Suprapubic skin (tissue), 4 donors: ENCODE data around the gene HOXB2. TPM values are rescaled to one million over a fixed set of nuclear protein-coding genes. Genes with fewer than 3 reads are reported as not detected.

ENCODE experiments used
- DNase-seq, 2 donors: peaks; one replicate each; pipeline ENCODE4 v3.0.0-alpha.2; 2019; ENCODE audit warnings: low spot score in 2 of 2
- H3K27ac ChIP-seq: fragments of 200-600 bp; sonication (generic); one replicate; pipeline ENCODE4 v1.5.1; 2019
- H3K27me3 ChIP-seq: fragments of 200-600 bp; sonication (generic); one replicate; pipeline ENCODE4 v1.5.1; 2019
- H3K36me3 ChIP-seq: fragments of 200-600 bp; sonication (generic); one replicate; pipeline ENCODE4 v1.5.1; 2019
- H3K4me1 ChIP-seq: fragments of 200-600 bp; sonication (generic); one replicate; pipeline ENCODE4 v1.5.1; 2019
- H3K4me3 ChIP-seq: fragments of 200-600 bp; sonication (generic); one replicate; pipeline ENCODE4 v1.5.1; 2019; ENCODE audit warnings: mild to moderate bottlenecking
- H3K9me3 ChIP-seq: fragments of 200-600 bp; sonication (generic); one replicate; pipeline ENCODE4 v1.5.1; 2019
- CTCF ChIP-seq, 2 donors: fragments of 200-600 bp in 1 of 2; fragments of 450-650 bp in 1 of 2; sonication (generic) in 1 of 2; IDR thresholded peaks; one replicate each; pipeline ENCODE4 v1.5.1; 2016 to 2019; ENCODE audit warnings: antibody characterized with exemption in 2 of 2, mild to moderate bottlenecking in 1 of 2, moderate library complexity in 1 of 2
- EP300 ChIP-seq: sonication (generic); formaldehyde crosslinking; IDR thresholded peaks from one replicate; pipeline ENCODE4 v1.6.1; 2017; ENCODE audit warnings: antibody characterized with exemption
- POLR2A ChIP-seq, 2 donors: fragments of 450-650 bp; IDR thresholded peaks; one replicate each; pipeline ENCODE4 v1.6.1; 2017; ENCODE audit warnings: antibody characterized with exemption in 2 of 2, mild to moderate bottlenecking in 2 of 2, moderate library complexity in 2 of 2
- POLR2AphosphoS5 ChIP-seq, 3 donors: sonication (generic); formaldehyde crosslinking; IDR thresholded peaks; one replicate each; pipeline ENCODE4 v1.6.1; 2017; ENCODE audit warnings: antibody characterized with exemption in 3 of 3
- WGBS: methylation state at CpG from one replicate; pipeline ENCODE4 v1.1.5; 2018; 5-methylcytosine and 5-hydroxymethylcytosine counted together
- total RNA-seq, 4 donors: library from RNA; depleted of rRNA; stranded (reverse); fragments of >200 nt; gene quantifications; one replicate each; pipeline ENCODE4 v1.1.0, GENCODE V29; 2016

Gene HOXB2
- total RNA-seq, 4 donors from 2014 or later: 8.4 to 13.6 (median 9.9) TPM

- DNase-seq: no peak
- Histone ChIP-seq H3K4me3 (no peak overlapping the region), H3K27me3 (peaks cover 6% of the 10 kb centered on the region), H3K36me3 (no peaks in the 10 kb centered on the region), H3K9me3 (no peaks in the 10 kb centered on the region), H3K27ac (no peak overlapping the region), H3K4me1 (peaks cover 69% of the 10 kb centered on the region)
- WGBS: 79% methylated on average over 5 of the region's 6 CpGs
- TF ChIP-seq EP300: no peak
- TF ChIP-seq POLR2A (IDR thresholded peaks at IDR 0.05): no peak
- no peak for TF ChIP-seq POLR2AphosphoS5 (IDR thresholded peaks at IDR 0.05)
- no peak for TF ChIP-seq CTCF (IDR thresholded peaks at IDR 0.05)
Measured at GRCh38 chr17:48567209-48567608, 22.3 kb upstream of the HOXB2 start.

GRCh38 chr17:48566717-48567116, 21.8 kb upstream of the HOXB2 start:
- DNase-seq: no peak
- TF ChIP-seq POLR2AphosphoS5 (IDR thresholded peaks at IDR 0.05) (no peak), EP300 (no peak), POLR2A (IDR thresholded peaks at IDR 0.05) (no peak), CTCF (IDR thresholded peaks at IDR 0.05) (no peak)
- Histone ChIP-seq H3K27ac (no peak overlapping the region), H3K27me3 (peaks cover 6% of the 10 kb centered on the region), H3K4me3 (no peak overlapping the region), H3K36me3 (no peaks in the 10 kb centered on the region), H3K9me3 (no peaks in the 10 kb centered on the region), H3K4me1 (peaks cover 70% of the 10 kb centered on the region)
- WGBS: 50% methylated on average over 2 of the region's 2 CpGs

- Histone ChIP-seq H3K4me1 (peaks cover 72% of the 10 kb centered on the region), H3K27me3 (peaks cover 6% of the 10 kb centered on the region), H3K9me3 (no peaks in the 10 kb centered on the region), H3K27ac (no peak overlapping the region), H3K36me3 (no peaks in the 10 kb centered on the region), H3K4me3 (no peak overlapping the region)
- 88% methylated on average over 4 of the region's 4 CpGs for WGBS
- TF ChIP-seq POLR2A (IDR thresholded peaks at IDR 0.05): no peak
- no peak for TF ChIP-seq CTCF (IDR thresholded peaks at IDR 0.05)
- TF ChIP-seq POLR2AphosphoS5 (IDR thresholded peaks at IDR 0.05): no peak
- TF ChIP-seq EP300: no peak
- no peak for DNase-seq
Measured at GRCh38 chr17:48565925-48566710, 21.2 kb upstream of the HOXB2 start.

GRCh38 chr17:48565022-48565554, 20.2 kb upstream of the HOXB2 start:
- H3K27me3 ChIP-seq: peaks cover 6% of the 10 kb centered on the region

More at GRCh38 chr17:48565022-48565554, 20.2 kb upstream of the HOXB2 start:
- TF ChIP-seq EP300: no peak
- TF ChIP-seq CTCF (IDR thresholded peaks at IDR 0.05): no peak
- no peak for TF ChIP-seq POLR2A (IDR thresholded peaks at IDR 0.05)
- TF ChIP-seq POLR2AphosphoS5 (IDR thresholded peaks at IDR 0.05): no peak
- Histone ChIP-seq H3K4me1 (peaks cover 73% of the 10 kb centered on the region), H3K27ac (peak overlapping the region; percentile 74), H3K36me3 (no peaks in the 10 kb centered on the region), H3K9me3 (no peaks in the 10 kb centered on the region), H3K4me3 (peak overlapping the region; percentile 61)
- 75% methylated on average over 2 of the region's 2 CpGs for WGBS
- DNase-seq: no peak
